ENCODE results near the gene SMCO4. TPM values are rescaled to one million over a fixed set of nuclear protein-coding genes. Genes with fewer than 3 reads are reported as not detected.

Gene SMCO4
- total RNA-seq, 1 donor from 2014 or later: 48.1 TPM

GRCh38 chr11:93514712-93515111 lies 28.5 kb downstream of the SMCO4 start:
- TF ChIP-seq CTCF (conservative IDR thresholded peaks at IDR 0.05; ENCODE audit: low read depth, low read length): no peak
- no peak overlapping the region for H3K4me3 ChIP-seq (ENCODE audit: low read depth, low read length)
- no peak for DNase-seq (ENCODE audit: low read depth)

- no peak for TF ChIP-seq CTCF (conservative IDR thresholded peaks at IDR 0.05; ENCODE audit: low read depth, low read length)
- no peak for DNase-seq (ENCODE audit: low read depth)
- no peak overlapping the region for H3K4me3 ChIP-seq (ENCODE audit: low read depth, low read length)
Measured at GRCh38 chr11:93513772-93514171, 29.4 kb downstream of the SMCO4 start.

- DNase-seq (ENCODE audit: low read depth): no peak
- H3K4me3 ChIP-seq (ENCODE audit: low read depth, low read length): no peak overlapping the region
- no peak for TF ChIP-seq CTCF (conservative IDR thresholded peaks at IDR 0.05; ENCODE audit: low read depth, low read length)
Measured at GRCh38 chr11:93512949-93513667, 30.1 kb downstream of the SMCO4 start.

- no peak overlapping the region for H3K4me3 ChIP-seq (ENCODE audit: low read depth, low read length)
- no peak for DNase-seq (ENCODE audit: low read depth)
- no peak for TF ChIP-seq CTCF (conservative IDR thresholded peaks at IDR 0.05; ENCODE audit: low read depth, low read length)
Measured at GRCh38 chr11:93512073-93512475, 31.1 kb downstream of the SMCO4 start.

GRCh38 chr11:93510196-93510873 lies 32.9 kb downstream of the SMCO4 start:
- no peak overlapping the region for H3K4me3 ChIP-seq (ENCODE audit: low read depth, low read length)
- DNase-seq (ENCODE audit: low read depth): no peak
- TF ChIP-seq CTCF (conservative IDR thresholded peaks at IDR 0.05; ENCODE audit: low read depth, low read length): no peak

- no peak for TF ChIP-seq CTCF (conservative IDR thresholded peaks at IDR 0.05; ENCODE audit: low read depth, low read length)
- no peak overlapping the region for H3K4me3 ChIP-seq (ENCODE audit: low read depth, low read length)
- DNase-seq (ENCODE audit: low read depth): no peak
Measured at GRCh38 chr11:93507517-93507916, 35.7 kb downstream of the SMCO4 start.

- TF ChIP-seq CTCF (conservative IDR thresholded peaks at IDR 0.05; ENCODE audit: low read depth, low read length): no peak
- no peak for DNase-seq (ENCODE audit: low read depth)
- H3K4me3 ChIP-seq (ENCODE audit: low read depth, low read length): no peak overlapping the region
Measured at GRCh38 chr11:93505703-93506102, 37.5 kb downstream of the SMCO4 start.

Data from epithelial cell of proximal tubule (primary cell).